DOHH2 (cell line): ENCODE data around the gene AFMID.

ENCODE experiments used
- H3F3A ChIP-seq: fragments of 200-600 bp; sonication (generic), shearing (Covaris generic); 2 replicates; pipeline ENCODE4 v1.6.0; 2016; ENCODE audit warnings: antibody characterized with exemption, mild to moderate bottlenecking; ENCODE audit not compliant: control insufficient read depth, insufficient read depth
- H3K27ac ChIP-seq: fragments of 200-600 bp; sonication (generic); 2 replicates; pipeline ENCODE4 v1.5.1; 2014; ENCODE audit warnings: low read depth, mild to moderate bottlenecking, low read length, moderate library complexity
- H3K27me3 ChIP-seq: fragments of 200-600 bp; sonication (generic); 2 replicates; pipeline ENCODE4 v1.6.1; 2014; ENCODE audit warnings: mild to moderate bottlenecking, low read length, mixed read lengths; ENCODE audit not compliant: control insufficient read depth
- H3K36me3 ChIP-seq: fragments of 200-600 bp; sonication (generic); 2 replicates; pipeline ENCODE4 v1.6.1; 2014; ENCODE audit warnings: mild to moderate bottlenecking, low read length, moderate library complexity, mixed read lengths; ENCODE audit not compliant: control insufficient read depth
- H3K4me1 ChIP-seq: fragments of 200-600 bp; sonication (generic); 2 replicates; pipeline ENCODE4 v1.6.1; 2014; ENCODE audit warnings: mild to moderate bottlenecking, low read length, mixed read lengths; ENCODE audit not compliant: control insufficient read depth
- H3K4me2 ChIP-seq: fragments of 200-600 bp; sonication (generic); 2 replicates; pipeline ENCODE4 v1.6.0; 2014; ENCODE audit warnings: mild to moderate bottlenecking, low read length, moderate library complexity
- H3K4me3 ChIP-seq: fragments of 200-600 bp; sonication (generic); 2 replicates; pipeline ENCODE4 v1.5.1; 2014; ENCODE audit warnings: mild to moderate bottlenecking, low read length, mixed read lengths
- H3K79me2 ChIP-seq: fragments of 200-600 bp; sonication (generic); 2 replicates; pipeline ENCODE4 v1.6.1; 2014; ENCODE audit warnings: mild to moderate bottlenecking, low read length, mixed read lengths; ENCODE audit not compliant: control insufficient read depth
- H3K9me2 ChIP-seq: fragments of 200-600 bp; sonication (generic); replicated peaks from 2 replicates; pipeline ENCODE4 v1.6.1; 2014; ENCODE audit warnings: mild to moderate bottlenecking, low read length, mixed read lengths; ENCODE audit not compliant: control insufficient read depth
- H3K9me3 ChIP-seq: fragments of 200-600 bp; sonication (generic); 2 replicates; pipeline ENCODE4 v1.6.1; 2014; ENCODE audit warnings: antibody characterized with exemption, low read length, mixed read lengths; ENCODE audit not compliant: control insufficient read depth, insufficient read depth
- H4K20me1 ChIP-seq: fragments of 200-600 bp; sonication (generic); 2 replicates; pipeline ENCODE4 v1.6.0; 2014; ENCODE audit warnings: low read depth, mild to moderate bottlenecking, antibody characterized with exemption, low read length, moderate library complexity; ENCODE audit not compliant: control insufficient read depth, insufficient read depth
- EZH2phosphoT487 ChIP-seq: fragments of 200-600 bp; sonication (generic); IDR thresholded peaks from 2 replicates; pipeline ENCODE4 v1.6.1; 2017; ENCODE audit warnings: borderline replicate concordance, mild to moderate bottlenecking, antibody characterized with exemption, low read length, moderate library complexity, mixed read lengths
- TF ChIP-seq, protein P1 (sequence below): fragments of 200-600 bp; sonication (generic); IDR thresholded peaks from one replicate; pipeline ENCODE4 v1.5.1; 2014; ENCODE audit warnings: antibody characterized with exemption, mild to moderate bottlenecking, low read depth, low read length; ENCODE audit not compliant: poor library complexity, severe bottlenecking

The AFMID gene

GRCh38 chr17:78148286-78149016 lies 38.7 kb upstream of the AFMID start:
- Histone ChIP-seq H3K36me3 (no peaks in the 10 kb centered on the region), H3F3A (peaks cover 23% of the 10 kb centered on the region), H3K4me1 (peaks cover 82% of the 10 kb centered on the region), H3K9me3 (no peaks in the 10 kb centered on the region), H3K4me2 (peak overlapping the region; percentile 66), H3K4me3 (0 out of 2 replicates have a peak overlapping the region, but pooled peaks have one; percentile 5), H3K9me2 (no peaks in the 10 kb centered on the region), H3K27me3 (no peaks in the 10 kb centered on the region), H4K20me1 (no peaks in the 10 kb centered on the region), H3K79me2 (no peaks in the 10 kb centered on the region), H3K27ac (peak overlapping the region; percentile 63)
- TF ChIP-seq, protein P1, sequence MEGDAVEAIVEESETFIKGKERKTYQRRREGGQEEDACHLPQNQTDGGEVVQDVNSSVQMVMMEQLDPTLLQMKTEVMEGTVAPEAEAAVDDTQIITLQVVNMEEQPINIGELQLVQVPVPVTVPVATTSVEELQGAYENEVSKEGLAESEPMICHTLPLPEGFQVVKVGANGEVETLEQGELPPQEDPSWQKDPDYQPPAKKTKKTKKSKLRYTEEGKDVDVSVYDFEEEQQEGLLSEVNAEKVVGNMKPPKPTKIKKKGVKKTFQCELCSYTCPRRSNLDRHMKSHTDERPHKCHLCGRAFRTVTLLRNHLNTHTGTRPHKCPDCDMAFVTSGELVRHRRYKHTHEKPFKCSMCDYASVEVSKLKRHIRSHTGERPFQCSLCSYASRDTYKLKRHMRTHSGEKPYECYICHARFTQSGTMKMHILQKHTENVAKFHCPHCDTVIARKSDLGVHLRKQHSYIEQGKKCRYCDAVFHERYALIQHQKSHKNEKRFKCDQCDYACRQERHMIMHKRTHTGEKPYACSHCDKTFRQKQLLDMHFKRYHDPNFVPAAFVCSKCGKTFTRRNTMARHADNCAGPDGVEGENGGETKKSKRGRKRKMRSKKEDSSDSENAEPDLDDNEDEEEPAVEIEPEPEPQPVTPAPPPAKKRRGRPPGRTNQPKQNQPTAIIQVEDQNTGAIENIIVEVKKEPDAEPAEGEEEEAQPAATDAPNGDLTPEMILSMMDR = no peak
- no peak for TF ChIP-seq EZH2phosphoT487

DNA sequence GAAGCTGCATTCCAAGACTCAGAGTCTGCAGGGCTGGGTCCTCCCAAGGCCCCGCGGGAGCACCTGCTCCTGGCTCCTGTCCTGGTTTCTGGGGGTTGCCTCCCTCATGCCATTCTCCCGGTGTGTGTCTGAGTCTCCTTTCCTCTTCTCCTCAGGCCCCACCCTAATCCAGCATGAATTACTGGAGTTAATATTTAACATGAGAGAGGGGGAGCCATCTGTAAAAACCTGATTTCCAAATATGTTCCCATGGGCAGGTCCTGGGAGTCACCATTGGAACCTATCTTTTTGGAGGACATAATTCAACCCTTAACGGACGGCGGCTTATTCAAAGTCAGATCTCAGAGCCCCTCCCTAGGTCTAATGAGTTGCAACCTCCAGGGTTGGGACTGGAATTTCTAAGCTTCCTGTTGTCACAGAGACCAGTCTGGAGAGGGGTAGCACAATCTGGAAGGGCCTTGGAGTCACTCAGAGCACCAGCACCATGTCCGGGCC lies 35.6 kb upstream of the AFMID start:
- no peak for TF ChIP-seq EZH2phosphoT487
- TF ChIP-seq, protein P1 = no peak
- Histone ChIP-seq H3K9me2 (no peaks in the 10 kb centered on the region), H3K79me2 (no peaks in the 10 kb centered on the region), H3F3A (peaks cover 41% of the 10 kb centered on the region), H3K36me3 (no peaks in the 10 kb centered on the region), H3K4me3 (peak overlapping the region; percentile 72), H4K20me1 (no peaks in the 10 kb centered on the region), H3K27ac (peak overlapping the region; percentile 89), H3K4me1 (peaks cover 87% of the 10 kb centered on the region), H3K27me3 (no peaks in the 10 kb centered on the region), H3K9me3 (no peaks in the 10 kb centered on the region), H3K4me2 (peak overlapping the region; percentile 81)

DNA sequence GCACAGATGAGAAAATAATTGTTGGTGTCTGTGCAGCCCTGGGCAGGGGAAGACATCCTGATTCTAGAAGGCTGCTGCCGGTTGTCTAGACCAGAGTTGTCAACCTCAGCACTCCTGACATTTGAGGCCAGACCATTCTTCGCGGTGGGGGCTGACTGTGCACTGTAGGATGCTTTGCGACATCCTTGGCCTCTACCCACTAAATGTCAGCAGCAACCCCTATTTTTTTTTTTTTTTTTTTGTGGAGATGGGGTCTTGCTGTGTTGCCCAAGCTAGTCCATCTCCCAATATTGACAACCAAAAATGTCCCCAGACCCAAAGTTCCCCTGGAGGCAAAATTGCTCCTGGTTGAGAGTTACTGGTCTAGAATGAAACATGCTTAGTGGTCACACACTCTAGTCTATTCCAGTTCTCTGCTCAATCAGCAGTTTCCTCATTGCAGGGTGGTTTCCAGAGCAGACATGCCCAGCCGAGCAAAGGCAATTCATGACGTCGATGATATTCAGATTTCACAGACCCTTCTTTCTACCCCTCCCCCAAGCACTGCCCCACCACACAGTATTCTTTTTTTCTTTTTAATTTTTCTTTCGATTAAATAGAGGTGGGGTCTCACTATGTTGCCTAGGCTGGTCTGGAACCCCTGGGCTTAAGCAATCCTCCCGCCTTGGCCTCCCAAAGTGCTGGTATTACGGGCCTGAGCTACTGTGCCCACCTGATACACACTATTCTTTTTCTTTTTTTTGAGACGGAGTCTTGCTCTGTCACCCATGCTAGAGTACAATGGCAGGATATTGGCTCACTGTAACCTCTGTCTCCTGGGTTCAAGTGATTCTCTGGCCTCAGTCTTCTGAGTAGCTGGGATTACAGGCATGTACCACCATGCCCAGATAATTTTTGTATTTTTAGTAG lies 32.0 kb upstream of the AFMID start:
- H3F3A ChIP-seq = peaks cover 43% of the 10 kb centered on the region
- peak overlapping the region; percentile 81 for H3K4me2 ChIP-seq

More for the DNA sequence above, 32.0 kb upstream of the AFMID start:
- peak overlapping the region; percentile 89 for H3K27ac ChIP-seq
- H3K36me3 ChIP-seq = no peaks in the 10 kb centered on the region
- no peaks in the 10 kb centered on the region for H3K79me2 ChIP-seq
- H3K27me3 ChIP-seq = no peaks in the 10 kb centered on the region
- H3K4me1 ChIP-seq = peaks cover 99% of the 10 kb centered on the region
- peak overlapping the region; percentile 72 for H3K4me3 ChIP-seq
- no peaks in the 10 kb centered on the region for H4K20me1 ChIP-seq
- no peaks in the 10 kb centered on the region for H3K9me3 ChIP-seq
- no peaks in the 10 kb centered on the region for H3K9me2 ChIP-seq
- TF ChIP-seq EZH2phosphoT487 = no peak
- TF ChIP-seq, protein P1 = no peak
